CD14-positive monocyte (primary cell): ENCODE results near the gene POLH. TPM values are rescaled to one million over a fixed set of nuclear protein-coding genes. Genes with fewer than 3 reads are reported as not detected.
A peak's percentile ranks its signal among the peaks of the same experiment; 100 is the strongest.

Source experiments
- DNase-seq, 3 donors: peaks; one replicate each; pipeline ENCODE4 v3.0.0-alpha.2; 2011 to 2022
- H2AFZ ChIP-seq: 2 replicates; pipeline ENCODE4 v1.6.0; 2012; ENCODE audit warnings: mild to moderate bottlenecking, low read depth, low read length, inconsistent platforms; ENCODE audit not compliant: insufficient read depth, poor library complexity, severe bottlenecking
- H3K27ac ChIP-seq, 2 donors: 1 replicate in 1 of 2; 2 replicates in 1 of 2; pipeline ENCODE4 v1.5.1; 2012 to 2013; ENCODE audit warnings: low read length in 2 of 2, control low read depth in 1 of 2, inconsistent platforms in 1 of 2, low read depth in 1 of 2, mild to moderate bottlenecking in 1 of 2
- H3K27me3 ChIP-seq, 2 donors: one replicate each; pipeline versions ENCODE4 v1.6.0 to v1.6.1; 2011 to 2013; ENCODE audit warnings: low read length in 2 of 2; ENCODE audit not compliant: control insufficient read depth in 2 of 2, insufficient read depth in 2 of 2
- H3K36me3 ChIP-seq, 2 donors: replicated peaks in 1 of 2; 1 replicate in 1 of 2; 2 replicates in 1 of 2; pipeline versions ENCODE4 v1.5.1 to v1.6.1; 2012 to 2013; ENCODE audit warnings: low read length in 2 of 2, control low read depth in 1 of 2, inconsistent platforms in 1 of 2, mild to moderate bottlenecking in 1 of 2; ENCODE audit not compliant: insufficient read depth in 2 of 2, control insufficient read depth in 1 of 2
- H3K4me1 ChIP-seq, 2 donors: 1 replicate in 1 of 2; 2 replicates in 1 of 2; pipeline versions ENCODE4 v1.5.1 to v1.6.1; 2012 to 2013; ENCODE audit warnings: low read length in 2 of 2, control low read depth in 1 of 2, inconsistent platforms in 1 of 2, mild to moderate bottlenecking in 1 of 2, moderate library complexity in 1 of 2; ENCODE audit not compliant: insufficient read depth in 2 of 2, control insufficient read depth in 1 of 2
- H3K4me2 ChIP-seq: replicated peaks from 2 replicates; pipeline ENCODE3; 2012; ENCODE audit warnings: low read length, moderate library complexity, mild to moderate bottlenecking; ENCODE audit not compliant: poor library complexity, severe bottlenecking; ENCODE audit errors: extremely low read depth
- H3K4me3 ChIP-seq, 3 experiments: fragments of 200-600 bp in 1 of 3; sonication (generic) in 1 of 3; replicated peaks in 1 of 3; 1 replicate in 2 of 3; 2 replicates in 1 of 3; pipeline ENCODE4 v1.5.1; 2011 to 2013; ENCODE audit warnings: low read length in 3 of 3, mild to moderate bottlenecking in 3 of 3, control low read depth in 2 of 3, low read depth in 2 of 3, inconsistent platforms in 1 of 3, moderate library complexity in 1 of 3
- H3K79me2 ChIP-seq: 2 replicates; pipeline ENCODE4 v1.6.0; 2012; ENCODE audit warnings: mild to moderate bottlenecking, control low read depth, inconsistent platforms, low read length, moderate library complexity; ENCODE audit not compliant: insufficient read depth
- H3K9ac ChIP-seq: 2 replicates; pipeline ENCODE4 v1.6.0; 2017; ENCODE audit warnings: low read length, mild to moderate bottlenecking; ENCODE audit not compliant: insufficient read depth, poor library complexity, severe bottlenecking
- H3K9me3 ChIP-seq, 2 donors: replicated peaks in 1 of 2; 1 replicate in 1 of 2; 2 replicates in 1 of 2; pipeline versions ENCODE4 v1.5.1 to v1.6.1; 2012 to 2013; ENCODE audit warnings: low read length in 2 of 2, control low read depth in 1 of 2; ENCODE audit not compliant: control insufficient read depth in 1 of 2, insufficient read depth in 1 of 2
- H4K20me1 ChIP-seq: 2 replicates; pipeline ENCODE4 v1.6.0; 2012; ENCODE audit warnings: mild to moderate bottlenecking, low read length, control low read depth, moderate library complexity; ENCODE audit not compliant: insufficient read depth
- H3K27ac Mint-ChIP-seq, 7 donors: one replicate each; pipeline ENCODE4 v1.8.0; 2020; ENCODE audit warnings: mild to moderate bottlenecking in 7 of 7, mixed read lengths in 7 of 7, moderate library complexity in 6 of 7, inconsistent platforms in 2 of 7
- H3K27me3 Mint-ChIP-seq, 3 donors: one replicate each; pipeline ENCODE4 v1.8.0; 2021 to 2022; ENCODE audit warnings: low read depth in 3 of 3, mild to moderate bottlenecking in 3 of 3, mixed read lengths in 3 of 3, moderate library complexity in 3 of 3, inconsistent platforms in 1 of 3
- H3K36me3 Mint-ChIP-seq, 2 donors: one replicate each; pipeline ENCODE4 v1.8.0; 2020; ENCODE audit warnings: mixed read lengths in 2 of 2, inconsistent platforms in 1 of 2, mild to moderate bottlenecking in 1 of 2
- H3K4me1 Mint-ChIP-seq: one replicate; pipeline ENCODE4 v1.8.0; 2020; ENCODE audit warnings: mild to moderate bottlenecking, mixed read lengths
- H3K4me3 Mint-ChIP-seq, 2 donors: one replicate each; pipeline ENCODE4 v1.8.0; 2020; ENCODE audit warnings: mild to moderate bottlenecking in 2 of 2, mixed read lengths in 2 of 2, moderate library complexity in 1 of 2
- H3K9me3 Mint-ChIP-seq, 7 donors: one replicate each; pipeline ENCODE4 v1.8.0; 2020 to 2022; ENCODE audit warnings: mixed read lengths in 7 of 7, mild to moderate bottlenecking in 6 of 7, moderate library complexity in 6 of 7, inconsistent platforms in 2 of 7
- CTCF ChIP-seq: fragments of 200-600 bp; IDR thresholded peaks from one replicate; pipeline ENCODE4 v1.8.0; 2022; ENCODE audit warnings: antibody characterized with exemption, mild to moderate bottlenecking
- WGBS: methylation state at CpG from one replicate; pipeline ENCODE4 v1.1.5; 2013; ENCODE audit warnings: missing lambda C conversion rate; ENCODE audit not compliant: insufficient coverage; 5-methylcytosine and 5-hydroxymethylcytosine counted together
- intact Hi-C, 2 donors: fragments of 100-400 bp; cut with micrococcal nuclease; formaldehyde crosslinking; loops; one replicate each; pipeline versions ENCODE4 v1.15.0 to v1.15.1; 2023
- polyA plus RNA-seq, 3 donors: library from polyadenylated mRNA; depleted of rRNA in 1 of 3; unstranded in 2 of 3; stranded (reverse) in 1 of 3; fragments of 300-500 nt in 2 of 3; fragments of >200 nt in 1 of 3; fragmentation: Illumina TruSeq in 2 of 3; gene quantifications; 1 replicate in 2 of 3; 2 replicates in 1 of 3; pipeline ENCODE4 v1.2.3, GENCODE V29; 2012 to 2021

POLH gene
- polyA plus RNA-seq, 3 donors = 2.0 to 2.6 (median 2.1) TPM

DNA sequence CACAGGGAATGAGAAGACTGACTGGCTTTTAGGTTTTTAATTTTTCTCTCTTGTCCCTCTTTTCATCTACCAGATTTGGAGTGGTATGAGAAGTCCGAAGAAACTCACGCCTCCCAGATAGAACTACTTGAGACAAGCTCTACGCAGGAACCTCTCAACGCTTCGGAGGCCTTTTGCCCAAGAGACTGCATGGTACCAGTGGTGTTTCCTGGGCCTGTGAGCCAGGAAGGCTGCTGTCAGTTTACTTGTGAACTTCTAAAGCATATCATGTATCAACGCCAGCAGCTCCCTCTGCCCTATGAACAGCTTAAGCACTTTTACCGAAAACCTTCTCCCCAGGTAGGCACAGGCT lies 60.3 kb downstream of the POLH start:
- 18% methylated on average over 3 of the region's 7 CpGs for WGBS
- Histone ChIP-seq H3K4me1 (peaks cover 31 to 38% of the 10 kb centered on the region in 2 donors), H3K36me3 (peaks cover 21 to 29% of the 10 kb centered on the region in 2 donors), H3K79me2 (peaks cover 56% of the 10 kb centered on the region), H3K4me2 (peak overlapping the region; percentile 86), H4K20me1 (peaks cover 28% of the 10 kb centered on the region), H3K4me3 (peak overlapping the region; percentile 65 to 98 (median 77)), H2AFZ (peak overlapping the region; percentile 93), H3K9ac (peak overlapping the region; percentile 88), H3K27me3 (no peaks in the 10 kb centered on the region), H3K9me3 (no peaks in the 10 kb centered on the region), H3K27ac (peak overlapping the region; percentile 67 to 95)
- no peak for TF ChIP-seq CTCF
- intact Hi-C loops = no loop called here
- H3K27me3 Mint-ChIP-seq = peaks cover 0 to 2% (median 0%) of the 10 kb centered on the region in 3 donors
- peaks cover 0 to 3% (median 0%) of the 10 kb centered on the region in 7 donors for H3K9me3 Mint-ChIP-seq
- H3K4me1 Mint-ChIP-seq = peaks cover 48% of the 10 kb centered on the region
- peak overlapping the region; percentile 92 to 98 (median 96) for H3K27ac Mint-ChIP-seq
- no peak for DNase-seq
- peaks cover 22 to 43% of the 10 kb centered on the region in 2 donors for H3K36me3 Mint-ChIP-seq
- peak overlapping the region; percentile 98 to 99 for H3K4me3 Mint-ChIP-seq

DNA sequence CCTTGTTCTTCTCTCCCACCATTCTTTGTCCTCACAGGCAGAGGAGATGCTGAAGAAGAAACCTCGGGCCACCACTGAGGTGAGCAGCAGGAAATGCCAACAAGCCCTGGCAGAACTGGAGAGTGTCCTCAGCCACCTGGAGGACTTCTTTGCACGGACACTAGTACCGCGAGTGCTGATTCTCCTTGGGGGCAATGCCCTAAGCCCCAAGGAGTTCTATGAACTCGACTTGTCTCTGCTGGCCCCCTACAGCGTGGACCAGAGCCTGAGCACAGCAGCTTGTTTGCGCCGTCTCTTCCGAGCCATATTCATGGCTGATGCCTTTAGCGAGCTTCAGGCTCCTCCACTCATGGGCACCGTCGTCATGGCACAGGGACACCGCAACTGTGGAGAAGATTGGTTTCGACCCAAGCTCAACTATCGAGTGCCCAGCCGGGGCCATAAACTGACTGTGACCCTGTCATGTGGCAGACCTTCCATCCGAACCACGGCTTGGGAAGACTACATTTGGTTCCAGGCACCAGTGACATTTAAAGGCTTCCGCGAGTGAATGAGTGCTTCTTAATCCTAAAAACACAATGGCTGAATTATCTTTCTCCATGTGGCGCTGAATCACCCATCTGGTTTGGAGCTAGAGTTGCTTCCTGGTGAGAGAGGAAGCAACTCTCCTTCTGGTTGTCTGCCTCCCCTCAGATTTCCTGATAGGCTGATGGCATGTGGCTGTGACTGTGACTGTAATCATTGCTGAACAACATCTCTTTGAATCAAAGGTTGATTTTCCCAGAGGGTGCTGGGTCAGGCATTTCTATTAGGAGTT lies 64.2 kb downstream of the POLH start:
- peaks cover 29 to 43% of the 10 kb centered on the region in 2 donors for H3K36me3 ChIP-seq
- Mint-ChIP-seq H3K4me1 (peaks cover 48% of the 10 kb centered on the region), H3K27ac (peak overlapping the region in 4 of 7 donors; percentile 20 to 60 (median 26)), H3K9me3 (peaks cover 0 to 3% (median 0%) of the 10 kb centered on the region in 7 donors), H3K4me3 (no peak overlapping the region), H3K27me3 (no peaks in the 10 kb centered on the region), H3K36me3 (peaks cover 31 to 57% of the 10 kb centered on the region in 2 donors)
- peaks cover 23 to 32% of the 10 kb centered on the region in 2 donors for H3K4me1 ChIP-seq
- peaks cover 60% of the 10 kb centered on the region for H3K79me2 ChIP-seq
- no peak overlapping the region for H3K9ac ChIP-seq
- H3K27me3 ChIP-seq = no peaks in the 10 kb centered on the region
- WGBS = 95% methylated on average over 18 of the region's 21 CpGs
- DNase-seq = no peak
- no peak overlapping the region for H3K27ac ChIP-seq
- no peak overlapping the region for H3K4me3 ChIP-seq
- peaks cover 48% of the 10 kb centered on the region for H4K20me1 ChIP-seq
- H3K9me3 ChIP-seq = no peaks in the 10 kb centered on the region
- no peak overlapping the region for H2AFZ ChIP-seq
- TF ChIP-seq CTCF = no peak
- intact Hi-C loops = no loop called here
- H3K4me2 ChIP-seq = no peak overlapping the region
